HG03108 (cell line): ENCODE data around the gene LRRC3C.

Source experiments
- ATAC-seq: cut with Tn5 transposase; IDR thresholded peaks from one replicate; pipeline ENCODE4 v1.9.1; 2021; ENCODE audit warnings: moderate library complexity; ENCODE audit not compliant: unreplicated experiment

The LRRC3C gene

GRCh38 chr17:39974433-39974832 is 46.9 kb downstream of the LRRC3C start:
- no peak for ATAC-seq

DNA sequence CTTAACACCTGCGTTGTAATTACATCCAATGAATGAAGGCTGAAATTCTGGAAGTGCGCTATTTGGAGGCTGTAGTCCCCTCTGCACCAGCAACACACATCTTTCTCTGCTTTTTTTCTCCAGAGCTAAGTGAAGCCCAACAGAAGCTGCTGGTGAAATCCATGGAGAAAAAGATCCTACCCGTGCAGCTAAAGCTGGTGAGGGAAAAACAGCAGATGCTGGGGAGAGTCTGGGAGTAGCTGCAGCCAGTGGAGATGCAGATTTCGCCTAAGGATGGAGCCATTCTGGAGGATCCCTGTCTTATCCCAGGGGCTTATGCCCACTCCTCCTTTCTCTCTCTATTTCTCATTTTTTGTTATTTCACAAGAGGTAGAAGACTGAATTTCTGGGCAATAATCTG is 48.3 kb downstream of the LRRC3C start:
- no peak for ATAC-seq

DNA sequence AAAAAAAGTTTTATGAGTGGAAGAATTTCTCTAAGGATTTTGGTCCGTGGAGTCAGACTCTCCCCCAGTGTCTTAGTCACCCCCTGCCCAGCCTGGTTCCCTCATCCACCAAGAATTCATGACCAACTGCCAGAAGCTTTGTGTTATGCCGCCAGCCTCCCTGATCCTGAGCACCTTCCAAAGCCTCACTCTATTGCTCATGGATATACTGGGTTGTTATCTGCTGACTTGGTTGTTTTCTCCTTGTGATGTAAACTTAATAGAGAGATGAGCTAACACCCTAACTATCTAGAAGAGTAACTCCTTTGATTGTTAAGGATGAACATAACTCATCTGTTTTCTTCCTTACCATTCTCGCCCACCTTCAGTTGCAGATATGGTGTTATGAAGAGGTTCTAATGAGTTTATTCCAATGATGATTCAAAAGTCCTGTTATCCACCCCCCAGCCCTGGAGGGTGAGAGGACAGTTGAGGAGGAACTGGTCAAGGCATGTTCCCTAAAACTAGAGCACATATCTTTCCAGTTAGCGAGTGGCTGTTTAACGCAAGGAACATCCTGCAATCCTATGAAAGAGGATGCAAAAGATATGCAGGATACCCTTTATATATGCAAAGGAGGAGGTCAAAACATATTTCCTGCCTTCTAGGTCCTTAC is 51.6 kb downstream of the LRRC3C start:
- no peak for ATAC-seq

DNA sequence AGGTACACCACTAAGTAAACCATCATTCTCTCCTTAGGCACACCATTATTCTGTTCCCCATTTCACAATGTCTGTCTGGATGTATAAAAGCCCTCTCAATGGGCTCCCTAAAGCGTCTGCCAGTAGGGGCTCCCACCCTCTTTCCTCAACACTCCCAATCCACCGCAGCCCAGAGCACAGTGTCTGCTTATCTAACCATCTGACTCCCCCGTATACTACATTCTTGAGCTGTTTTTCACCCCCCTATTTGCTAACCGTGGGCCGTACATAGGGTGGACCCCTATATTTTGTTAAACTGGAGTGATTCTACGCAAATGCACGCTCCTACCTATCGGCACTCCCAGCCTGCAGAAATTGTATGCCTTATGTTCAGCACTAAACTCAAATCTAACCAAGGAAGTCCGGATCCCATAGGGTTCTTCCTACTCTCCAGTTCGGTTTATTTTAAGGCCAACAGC is 52.4 kb downstream of the LRRC3C start:
- no peak for ATAC-seq

DNA sequence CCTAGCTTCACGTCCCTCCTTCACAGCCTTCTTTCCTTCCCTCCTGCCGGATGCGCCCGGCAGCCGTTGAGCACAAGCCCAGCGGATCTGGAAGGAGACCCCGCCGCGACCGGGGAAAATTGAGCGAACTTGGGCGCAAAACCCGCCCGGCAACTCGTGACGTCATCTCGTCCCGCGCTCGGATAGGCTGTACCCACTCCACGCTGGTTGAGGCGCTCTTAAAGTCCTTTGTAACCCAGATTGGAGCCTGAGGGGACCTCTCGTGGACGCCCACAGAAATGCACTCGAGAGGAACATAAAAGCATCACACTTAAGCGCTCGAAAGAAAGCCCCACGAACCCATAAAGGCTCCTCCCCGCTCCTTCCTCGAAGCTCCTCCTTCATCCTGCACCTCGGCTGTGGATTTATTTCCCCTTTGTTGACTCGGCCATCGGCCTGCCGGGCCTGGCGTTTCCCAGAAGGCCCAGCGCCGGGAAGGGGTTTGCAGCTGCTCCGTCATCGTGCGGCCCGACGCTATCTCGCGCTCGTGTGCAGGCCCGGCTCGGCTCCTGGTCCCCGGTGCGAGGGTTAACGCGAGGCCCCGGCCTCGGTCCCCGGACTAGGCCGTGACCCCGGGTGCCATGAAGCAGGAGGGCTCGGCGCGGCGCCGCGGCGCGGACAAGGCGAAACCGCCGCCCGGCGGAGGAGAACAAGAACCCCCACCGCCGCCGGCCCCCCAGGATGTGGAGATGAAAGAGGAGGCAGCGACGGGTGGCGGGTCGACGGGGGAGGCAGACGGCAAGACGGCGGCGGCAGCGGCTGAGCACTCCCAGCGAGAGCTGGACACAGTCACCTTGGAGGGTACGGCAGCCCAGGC is 53.0 kb downstream of the LRRC3C start, which contains the start of gene PSMD3:
PSMD3 (plus strand) TSS at position 457 of the 856 bp plus-strand sequence; CDS start at position 621, 164 bp downstream.
- peak; percentile 90 for ATAC-seq

GRCh38 chr17:39981207-39981741 is 53.7 kb downstream of the LRRC3C start:
- no peak for ATAC-seq

DNA sequence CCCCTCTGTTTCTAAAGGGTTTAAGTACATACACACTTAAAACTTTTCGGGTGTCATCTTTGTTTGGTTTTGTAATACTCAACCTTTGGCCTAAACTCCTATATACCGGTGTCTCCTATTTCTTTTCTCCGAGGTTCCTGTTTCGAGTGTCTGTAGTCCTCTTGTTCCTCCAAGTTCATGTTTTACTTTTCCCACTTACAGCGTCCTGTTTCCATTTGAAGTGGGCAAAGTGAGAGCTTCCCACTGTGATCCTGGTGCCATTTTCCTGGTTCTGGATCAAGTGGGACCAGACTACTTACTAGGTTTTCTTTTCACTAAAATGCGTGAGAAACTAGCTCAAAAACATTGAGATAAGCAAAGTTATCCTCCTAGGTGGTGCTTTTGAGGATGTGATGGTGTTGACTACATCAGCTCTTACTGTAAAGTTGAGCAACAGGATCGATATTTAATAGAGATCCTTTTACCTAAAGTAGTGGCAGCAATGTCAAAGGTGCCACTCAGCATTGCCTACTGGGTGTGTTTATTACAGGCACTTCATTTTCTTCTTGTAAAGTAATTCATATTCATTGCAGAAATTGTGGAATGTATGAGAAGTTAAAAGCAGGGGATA is 54.3 kb downstream of the LRRC3C start:
- no peak for ATAC-seq

- no peak for ATAC-seq
Measured at GRCh38 chr17:39988206-39988810, 60.8 kb downstream of the LRRC3C start.

DNA sequence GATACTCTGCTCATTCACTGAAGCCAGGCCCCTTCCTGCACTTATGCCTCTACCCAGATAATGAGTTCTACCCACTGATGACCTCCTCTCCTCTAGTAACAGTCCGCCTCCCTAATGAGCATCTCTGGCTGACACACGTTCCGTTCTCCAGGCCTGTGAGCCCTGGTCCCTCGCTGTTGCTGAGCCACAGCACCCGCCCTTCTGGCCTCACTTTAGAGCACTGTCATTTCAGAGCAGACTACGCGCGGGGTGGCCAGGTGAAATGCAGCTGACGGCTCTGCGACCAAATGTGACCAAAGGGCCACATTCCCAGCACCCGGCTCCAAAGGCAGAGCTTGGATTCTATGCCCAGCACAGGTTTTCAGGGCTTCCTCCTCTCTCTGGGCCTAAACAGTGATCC is 66.9 kb downstream of the LRRC3C start:
- no peak for ATAC-seq
